GM20000 (cell line): ENCODE measurements around the gene RNF166.

Source experiments
- DNase-seq: peaks from one replicate; pipeline ENCODE4 v3.0.0; 2012; ENCODE audit warnings: low spot score
- CTCF ChIP-seq: IDR thresholded peaks from 2 replicates; pipeline ENCODE4 v1.5.1; 2012; ENCODE audit warnings: mild to moderate bottlenecking, control low read depth; ENCODE audit errors: extremely low read depth, missing control alignments

Gene RNF166

GRCh38 chr16:88733630-88734360 is 27.6 kb upstream of the RNF166 start:
- TF ChIP-seq CTCF, result no peak
- DNase-seq, result no peak

GRCh38 chr16:88732961-88733294 is 26.7 kb upstream of the RNF166 start:
- TF ChIP-seq CTCF, result no peak
- no peak for DNase-seq

GRCh38 chr16:88732172-88732960 is 26.2 kb upstream of the RNF166 start:
- TF ChIP-seq CTCF, result no peak
- DNase-seq, result no peak

- no peak for TF ChIP-seq CTCF
- no peak for DNase-seq
Measured at GRCh38 chr16:88731699-88732098, 25.5 kb upstream of the RNF166 start.

- no peak for TF ChIP-seq CTCF
- DNase-seq, result no peak
Measured at GRCh38 chr16:88730632-88731607, 24.7 kb upstream of the RNF166 start.

- no peak for DNase-seq
- TF ChIP-seq CTCF, result no peak
Measured at GRCh38 chr16:88727871-88728270, 21.7 kb upstream of the RNF166 start.
